GM21786 (cell line): Measurements from ENCODE around the gene ZFYVE1.
"Not testable (repeated sequence)": the region's sequence is repeated elsewhere in the genome, so short reads cannot be mapped to it uniquely, and the experiment has no call there.

Source experiments
- ATAC-seq: cut with Tn5 transposase; IDR thresholded peaks from one replicate; pipeline ENCODE4 v1.9.1; 2021; ENCODE audit not compliant: unreplicated experiment

ZFYVE1 gene

GRCh38 chr14:72961016-72961415, 65.9 kb downstream of the ZFYVE1 start:
- not testable (repeated sequence) for ATAC-seq

GRCh38 chr14:72958548-72958947, 68.4 kb downstream of the ZFYVE1 start:
- no peak for ATAC-seq

- no peak for ATAC-seq
Measured at GRCh38 chr14:72957213-72957612, 69.7 kb downstream of the ZFYVE1 start.

- ATAC-seq = not testable (repeated sequence)
Measured at GRCh38 chr14:72956741-72957140, 70.2 kb downstream of the ZFYVE1 start.

- ATAC-seq = no peak
Measured at GRCh38 chr14:72952171-72952570, 74.7 kb downstream of the ZFYVE1 start.

GRCh38 chr14:72948481-72949138, 78.3 kb downstream of the ZFYVE1 start:
- ATAC-seq = no peak

GRCh38 chr14:72947366-72948160, 79.3 kb downstream of the ZFYVE1 start:
- ATAC-seq = no peak

- no peak for ATAC-seq
Measured at GRCh38 chr14:72946491-72946890, 80.4 kb downstream of the ZFYVE1 start.

- ATAC-seq = no peak
Measured at GRCh38 chr14:72945356-72946027, 81.4 kb downstream of the ZFYVE1 start.

- no peak for ATAC-seq
Measured at GRCh38 chr14:72943876-72944430, 83.0 kb downstream of the ZFYVE1 start.

GRCh38 chr14:72942934-72943333, 84.0 kb downstream of the ZFYVE1 start:
- ATAC-seq = no peak

GRCh38 chr14:72941286-72941985, 85.5 kb downstream of the ZFYVE1 start:
- no peak for ATAC-seq

- ATAC-seq = no peak
Measured at GRCh38 chr14:72939630-72940029, 87.3 kb downstream of the ZFYVE1 start.

- ATAC-seq = no peak
Measured at GRCh38 chr14:72932893-72933292, 94.0 kb downstream of the ZFYVE1 start.

GRCh38 chr14:72929316-72930080, 97.4 kb downstream of the ZFYVE1 start:
- no peak for ATAC-seq

GRCh38 chr14:72928872-72929271, 98.0 kb downstream of the ZFYVE1 start:
- ATAC-seq = no peak

- peak; percentile 98 for ATAC-seq
Measured at GRCh38 chr14:72926292-72927028, 100.4 kb downstream of the ZFYVE1 start, which contains the start of gene DCAF4. Gene DCAF4, plus strand, starts transcription at chr14:72926464. Its CDS starts 11,515 bp downstream, at chr14:72937979.

- no peak for ATAC-seq
Measured at GRCh38 chr14:72925815-72926291, 101.1 kb downstream of the ZFYVE1 start.

- ATAC-seq = no peak
Measured at GRCh38 chr14:72925171-72925759, 101.6 kb downstream of the ZFYVE1 start.
